GM21447 (cell line): Measurements from ENCODE around the gene NKAIN2.
"Not testable (repeated sequence)": the region's sequence is repeated elsewhere in the genome, so short reads cannot be mapped to it uniquely, and the experiment has no call there.

Experiments
- ATAC-seq: cut with Tn5 transposase; IDR thresholded peaks from one replicate; pipeline ENCODE4 v1.9.1; 2021; ENCODE audit not compliant: unreplicated experiment

The NKAIN2 gene

DNA sequence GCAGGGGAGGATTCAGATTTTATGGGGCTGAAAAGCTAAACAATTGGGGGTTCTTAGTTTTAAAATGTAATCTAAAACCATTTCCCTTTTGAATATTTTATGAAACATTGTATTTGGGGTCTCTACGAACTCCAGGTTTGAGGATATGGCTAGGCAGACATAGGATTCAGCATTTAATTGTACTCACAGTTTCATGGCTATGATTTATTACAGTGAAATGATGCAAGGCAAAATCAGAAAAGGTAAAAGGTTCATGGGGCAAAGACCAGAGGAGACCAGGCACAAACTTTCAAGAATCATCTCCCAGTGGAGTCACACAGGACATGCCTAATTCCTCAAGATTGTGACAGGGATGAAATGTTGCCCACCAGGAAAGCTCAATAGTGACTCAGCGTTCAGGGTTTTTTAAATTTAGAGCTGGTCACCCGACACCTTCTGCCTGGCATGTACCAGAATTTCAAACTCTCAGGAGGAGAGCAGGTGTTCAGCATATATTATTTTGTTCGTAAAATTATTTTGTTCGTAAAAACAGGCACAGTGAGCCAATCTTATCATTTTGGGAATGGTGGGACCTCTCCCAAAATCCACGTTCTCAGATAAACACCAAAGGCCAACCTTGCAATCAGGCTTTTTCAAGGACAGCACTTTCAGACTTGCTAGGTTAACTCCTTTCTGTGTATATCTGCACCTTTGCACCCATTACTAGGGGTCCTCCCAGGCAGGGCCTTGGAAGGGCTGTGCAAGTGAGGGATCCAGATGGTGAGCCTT lies 270.3 kb downstream of the NKAIN2 start:
- no peak for ATAC-seq

DNA sequence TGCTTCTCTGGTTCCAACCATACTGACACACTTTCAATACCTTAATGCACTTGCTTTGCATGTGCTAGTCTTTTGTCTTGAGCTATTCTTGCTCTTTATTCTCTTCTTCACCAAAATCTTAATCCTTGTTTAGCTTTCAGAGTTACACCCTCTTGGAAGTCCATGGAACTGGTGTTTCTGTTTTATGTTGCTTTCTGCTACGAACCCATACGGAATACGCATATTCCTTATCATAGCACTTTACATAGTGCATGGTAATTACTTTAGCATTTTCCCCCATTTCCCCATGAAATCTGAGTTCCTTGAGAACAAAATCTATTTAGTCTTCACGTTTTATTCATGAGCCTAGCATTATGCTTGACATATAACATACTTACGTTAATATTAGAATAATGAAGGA lies 270.9 kb downstream of the NKAIN2 start:
- no peak for ATAC-seq

DNA sequence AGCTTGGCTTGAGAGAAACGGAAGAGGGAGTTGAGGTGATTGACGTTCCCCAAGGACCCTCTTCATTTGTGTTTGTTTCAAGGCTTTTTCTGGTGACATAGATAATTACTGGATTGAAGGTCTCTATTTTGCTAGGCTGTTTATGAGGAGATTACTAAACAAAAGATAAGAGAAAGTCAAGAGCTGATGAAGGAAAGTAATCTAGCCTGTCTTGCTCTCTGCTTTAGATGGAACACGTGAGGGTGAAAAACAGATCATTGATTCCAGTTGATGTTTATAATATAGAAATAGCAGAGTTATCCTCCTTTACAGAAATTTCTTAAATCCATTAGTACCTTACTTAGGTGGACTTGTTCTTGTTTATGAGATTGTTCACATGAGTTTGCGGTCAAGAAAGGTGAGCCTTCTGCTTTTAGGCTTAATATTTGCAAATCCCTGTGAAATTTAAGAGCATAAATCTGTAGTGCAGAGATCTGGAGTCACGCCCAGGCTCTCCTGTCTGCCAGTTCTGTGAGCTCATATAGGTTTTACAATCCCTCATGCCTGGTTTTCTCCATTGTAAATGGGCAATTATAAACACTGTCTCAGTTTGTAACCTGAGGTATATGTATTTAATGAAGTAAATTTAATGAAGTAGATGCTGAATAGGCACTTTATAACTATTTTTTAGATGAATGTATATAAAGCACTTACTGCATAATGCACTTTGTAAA lies 272.8 kb downstream of the NKAIN2 start:
- no peak for ATAC-seq

DNA sequence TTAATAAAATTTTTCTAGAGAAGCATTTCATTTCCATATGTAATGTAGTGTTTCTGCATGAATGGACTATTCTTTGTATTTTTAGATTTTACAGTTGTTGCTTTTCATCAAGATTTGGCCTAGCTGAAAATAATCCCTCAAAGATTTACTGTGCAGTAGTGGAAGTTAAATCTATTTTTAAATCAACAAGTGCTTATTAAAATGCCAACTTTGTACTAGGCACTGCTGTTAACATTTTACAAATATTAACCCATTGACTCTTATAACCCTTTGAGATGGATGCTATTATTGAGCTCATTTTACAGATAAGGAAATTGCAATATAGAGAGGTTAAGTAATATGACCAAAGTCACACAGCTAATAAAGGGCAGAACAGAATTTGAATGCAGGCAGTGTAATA lies 274.5 kb downstream of the NKAIN2 start:
- ATAC-seq, result no peak

DNA sequence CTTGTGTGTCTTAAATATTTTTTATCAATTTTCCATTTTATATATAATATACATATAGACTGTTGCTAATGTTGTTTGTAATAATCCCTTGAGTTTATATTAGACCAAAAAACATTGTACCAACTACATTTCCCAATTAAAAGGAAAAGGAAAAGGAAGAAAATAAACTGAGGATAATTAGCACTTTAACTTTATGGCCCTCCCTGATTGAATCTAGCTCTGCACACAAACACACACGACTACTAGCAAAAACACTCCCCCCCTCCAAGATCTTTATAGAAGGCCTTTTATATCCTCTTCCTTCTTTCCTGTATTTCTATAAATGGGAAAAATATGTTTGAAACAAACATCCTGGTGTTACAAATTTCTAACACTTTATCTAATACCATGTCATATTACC lies 276.8 kb downstream of the NKAIN2 start:
- ATAC-seq, result no peak

DNA sequence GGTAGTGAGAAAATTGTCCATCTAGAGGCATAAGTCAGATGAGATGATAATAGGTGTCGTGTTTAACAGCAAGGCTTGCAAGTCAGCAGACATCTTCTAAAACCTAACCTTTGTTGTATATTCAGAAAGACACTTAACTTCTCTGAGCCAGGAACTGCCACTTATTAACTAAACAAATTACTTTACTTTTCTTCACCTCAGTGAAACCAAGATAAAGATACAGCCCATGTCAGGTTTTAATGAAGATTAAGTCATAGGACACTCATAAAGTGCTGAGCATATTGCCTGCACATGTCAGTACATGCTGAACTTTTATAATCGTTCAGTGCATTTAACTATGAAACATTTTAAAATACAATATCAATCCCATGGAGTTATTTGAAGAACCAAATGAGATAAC lies 286.8 kb downstream of the NKAIN2 start:
- no peak for ATAC-seq

DNA sequence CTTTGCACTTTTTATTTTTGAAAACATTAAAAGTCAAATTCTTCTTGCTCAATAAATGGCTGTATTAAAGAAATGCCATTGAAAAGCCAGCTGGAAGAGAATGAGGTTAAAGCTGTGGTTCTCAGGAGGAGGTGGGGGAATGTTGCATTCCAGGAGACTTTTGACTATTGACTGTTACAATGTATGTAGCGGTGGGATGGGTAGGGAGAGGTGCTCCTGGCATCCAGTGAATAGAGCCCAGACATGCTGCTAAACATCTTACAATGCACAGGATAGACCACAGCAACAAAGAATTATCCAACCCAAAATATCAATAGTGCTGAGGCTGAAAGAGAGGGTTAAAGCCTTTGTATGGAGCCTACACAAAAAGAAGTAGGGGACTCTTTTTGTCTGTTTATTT lies 295.9 kb downstream of the NKAIN2 start:
- ATAC-seq, result no peak

DNA sequence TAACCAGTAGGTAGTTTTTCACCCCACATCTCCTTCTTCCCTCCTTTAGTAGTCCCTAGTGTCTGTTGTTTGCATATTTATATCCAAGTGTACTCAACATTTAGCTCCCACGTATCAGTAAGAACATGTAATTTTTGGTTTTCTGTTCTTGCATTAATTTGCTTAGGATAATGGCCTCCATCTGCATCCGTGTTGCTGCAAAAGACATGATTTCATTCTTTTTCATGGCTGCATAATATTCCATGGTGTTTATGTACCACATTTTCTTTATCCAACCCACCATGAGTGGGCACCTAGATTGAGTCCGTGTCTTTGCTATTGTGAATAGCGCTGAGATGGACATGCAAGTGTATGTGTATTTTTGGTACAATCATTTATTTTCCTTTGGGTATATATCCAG lies 306.8 kb downstream of the NKAIN2 start:
- no peak for ATAC-seq

DNA sequence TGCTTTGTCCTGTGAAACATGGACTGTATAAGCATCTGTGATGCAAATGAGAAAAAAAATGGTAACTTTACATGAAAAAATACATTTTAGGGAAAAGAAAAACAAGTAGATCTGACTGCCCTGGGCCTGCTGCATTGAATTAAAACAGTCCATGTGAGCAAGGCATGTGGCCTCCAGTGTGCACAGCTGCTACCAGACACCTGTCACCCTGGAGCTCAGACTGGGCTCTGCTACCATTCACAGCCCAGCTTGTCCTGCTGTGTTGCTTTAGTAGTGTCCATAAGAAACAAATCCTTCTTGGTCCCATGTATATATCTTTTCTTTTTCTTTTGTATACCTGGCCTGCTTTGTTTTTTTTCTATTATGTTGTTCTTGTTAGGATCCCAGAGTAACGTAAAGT lies 315.9 kb downstream of the NKAIN2 start:
- ATAC-seq, result no peak

DNA sequence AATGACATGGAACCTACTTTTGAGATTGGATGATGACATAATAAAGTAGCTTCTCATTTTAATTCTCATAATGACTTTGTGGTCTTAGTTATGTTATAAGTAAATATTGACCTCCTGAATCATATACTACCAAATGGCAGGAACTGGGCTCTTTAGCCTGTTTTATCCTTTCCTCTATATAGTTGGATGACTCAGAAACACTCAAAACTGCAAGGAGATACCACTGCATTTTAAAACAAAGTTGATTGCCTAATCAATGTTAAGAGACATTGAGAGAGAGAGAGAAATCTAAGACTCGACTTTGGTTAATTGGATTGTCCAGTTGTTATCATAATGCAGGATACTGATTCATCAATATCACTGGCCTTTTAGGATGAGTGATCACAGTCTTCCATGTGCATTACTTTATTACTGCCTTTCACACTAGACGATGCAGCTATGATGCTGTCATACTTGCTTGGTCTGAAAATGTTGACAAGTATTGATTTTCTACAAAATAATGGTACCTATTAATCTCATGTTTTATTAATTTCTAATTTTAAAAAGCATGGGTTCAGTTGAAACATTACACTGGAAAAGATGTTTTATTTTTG lies 320.0 kb downstream of the NKAIN2 start:
- no peak for ATAC-seq

DNA sequence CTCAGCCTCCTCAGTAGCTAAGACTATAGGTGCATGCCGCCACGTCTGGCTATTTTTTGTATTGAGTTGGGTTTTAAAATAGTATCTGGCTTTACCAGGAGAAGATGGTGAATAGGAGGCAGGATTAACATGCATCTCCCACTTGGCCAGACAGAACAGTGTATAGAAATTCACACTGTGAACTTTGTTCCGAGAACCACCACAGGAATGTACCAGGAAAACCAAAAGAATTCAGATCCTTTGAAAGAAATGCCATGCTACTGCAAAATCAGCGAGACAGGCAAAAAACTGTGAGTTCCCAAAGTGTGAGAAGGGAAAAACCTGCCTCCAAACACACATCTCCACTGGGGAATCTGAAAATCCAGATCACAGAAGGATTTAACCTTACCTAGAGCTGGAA lies 327.6 kb downstream of the NKAIN2 start:
- ATAC-seq, result no peak

DNA sequence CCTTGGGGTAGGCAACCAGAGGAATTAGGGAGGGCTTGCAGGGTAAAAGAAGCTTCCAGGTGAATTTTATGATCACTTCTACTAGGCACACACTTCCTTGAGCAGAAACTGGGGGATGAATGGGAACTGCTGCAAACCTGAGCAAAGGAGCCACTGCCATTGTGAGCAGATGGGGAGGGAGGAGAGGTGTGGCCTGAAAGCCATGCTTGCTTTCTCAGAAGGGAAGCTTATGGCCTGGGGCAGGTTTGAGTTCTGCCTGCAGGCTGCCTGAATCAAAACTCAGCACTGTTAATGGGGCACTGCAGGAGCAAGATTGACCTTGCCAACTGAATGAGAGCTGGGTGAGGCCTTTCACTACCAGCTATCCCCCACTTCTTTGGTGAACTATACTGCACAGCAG lies 328.1 kb downstream of the NKAIN2 start:
- no peak for ATAC-seq

DNA sequence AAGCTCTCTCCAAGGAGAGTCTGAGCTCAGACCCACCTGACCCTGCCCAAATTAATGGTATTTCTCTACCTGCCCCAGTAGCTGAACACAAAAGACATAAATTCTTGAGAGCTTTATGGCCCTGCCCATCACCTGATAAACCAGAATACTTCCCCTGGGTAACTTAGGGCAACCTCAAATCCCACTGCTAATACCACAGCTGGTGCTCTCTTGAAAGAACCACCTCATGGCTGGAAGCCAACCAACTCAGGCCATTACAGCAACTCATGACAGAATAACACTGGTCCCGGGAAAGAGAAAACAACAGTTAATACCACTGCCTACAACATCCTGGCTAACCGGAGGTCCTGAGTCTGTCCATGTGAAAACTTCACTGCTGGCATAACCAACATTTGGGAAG lies 328.6 kb downstream of the NKAIN2 start:
- ATAC-seq, result no peak

DNA sequence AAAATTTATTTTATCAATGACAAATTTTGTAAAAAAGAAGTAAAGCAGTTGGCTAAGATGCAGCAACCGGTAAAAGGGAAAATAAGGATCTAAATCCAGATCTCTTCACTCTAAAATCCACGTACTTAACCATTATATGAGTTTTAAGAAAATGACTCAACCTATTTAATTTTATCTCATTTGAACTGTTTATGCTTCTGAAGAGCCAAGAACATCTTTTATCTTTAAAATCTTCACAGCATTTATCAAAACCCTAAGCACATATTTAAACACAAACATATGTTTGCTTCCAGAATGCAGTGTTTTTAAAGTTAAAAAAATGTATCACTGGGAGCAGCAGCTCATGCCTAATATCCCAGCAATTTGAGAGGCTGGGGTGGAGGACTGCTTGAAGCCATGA lies 339.2 kb downstream of the NKAIN2 start:
- no peak for ATAC-seq

DNA sequence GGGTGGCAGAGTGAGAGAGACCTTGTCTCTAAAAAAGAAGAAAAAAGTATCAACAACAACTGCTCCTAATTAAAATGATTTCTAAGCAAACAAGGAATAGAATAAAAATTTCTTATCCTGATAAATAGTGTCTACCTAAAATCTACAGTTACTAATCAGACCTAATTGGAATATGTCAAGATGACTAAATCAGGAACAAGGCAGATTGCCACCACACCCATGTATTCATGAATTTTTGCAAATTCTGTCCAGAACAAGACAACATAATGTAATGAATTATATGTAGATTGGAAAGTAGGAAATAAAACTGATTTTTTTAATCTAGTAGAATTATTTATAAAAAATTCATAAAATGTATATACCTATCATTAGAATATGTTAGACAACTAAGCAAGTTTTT lies 339.8 kb downstream of the NKAIN2 start:
- no peak for ATAC-seq

DNA sequence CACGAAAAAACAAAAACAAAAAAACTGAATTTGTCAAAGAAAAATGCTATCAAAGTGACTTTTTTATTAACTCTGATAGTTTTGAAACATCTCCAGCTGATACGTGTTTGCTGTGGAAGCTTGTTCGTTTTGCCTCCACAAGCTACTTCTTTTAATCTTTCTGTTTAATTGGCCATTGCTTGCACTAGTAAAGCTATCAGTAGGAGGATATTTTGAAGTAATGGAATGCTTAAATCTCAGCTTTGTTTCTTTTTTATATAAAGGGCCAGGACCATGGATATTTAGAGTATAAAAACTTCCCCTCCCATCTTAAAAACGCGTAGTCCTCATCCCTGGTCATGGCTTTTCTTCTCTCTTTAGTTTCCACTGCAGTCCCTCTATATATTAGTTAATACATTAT lies 344.0 kb downstream of the NKAIN2 start:
- ATAC-seq, result no peak

DNA sequence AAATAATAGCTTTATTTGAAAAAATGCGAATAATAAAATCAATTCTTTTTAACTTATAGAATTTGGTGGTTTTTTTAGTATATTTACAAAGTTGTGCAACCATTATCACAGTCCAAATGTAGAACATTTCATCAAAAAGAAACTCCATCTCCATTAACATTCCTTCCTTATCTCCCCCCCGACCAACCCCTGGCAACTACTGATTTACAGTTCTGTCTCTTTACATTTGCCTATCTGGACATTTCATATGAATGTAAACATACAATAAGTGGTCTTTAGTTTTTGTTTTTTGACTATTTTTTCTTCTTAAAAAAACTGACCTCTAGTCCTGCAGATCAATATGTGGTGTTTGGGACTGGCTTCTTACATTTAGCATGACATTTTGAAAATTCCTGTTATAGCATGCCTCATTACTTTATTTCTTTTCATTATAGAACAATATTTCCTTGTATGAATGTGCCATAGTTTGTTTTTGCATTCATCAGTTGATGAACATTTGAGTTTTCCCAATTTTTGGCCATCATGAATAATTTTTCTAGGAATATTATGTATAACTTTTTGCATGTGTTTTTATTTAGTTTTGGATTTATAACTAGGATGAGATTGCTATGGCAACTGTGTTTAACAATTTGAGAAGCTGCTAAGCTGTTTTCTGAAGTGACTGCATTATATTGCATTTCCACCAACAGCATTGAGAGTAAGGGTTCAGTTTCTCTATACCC lies 344.7 kb downstream of the NKAIN2 start:
- no peak for ATAC-seq

DNA sequence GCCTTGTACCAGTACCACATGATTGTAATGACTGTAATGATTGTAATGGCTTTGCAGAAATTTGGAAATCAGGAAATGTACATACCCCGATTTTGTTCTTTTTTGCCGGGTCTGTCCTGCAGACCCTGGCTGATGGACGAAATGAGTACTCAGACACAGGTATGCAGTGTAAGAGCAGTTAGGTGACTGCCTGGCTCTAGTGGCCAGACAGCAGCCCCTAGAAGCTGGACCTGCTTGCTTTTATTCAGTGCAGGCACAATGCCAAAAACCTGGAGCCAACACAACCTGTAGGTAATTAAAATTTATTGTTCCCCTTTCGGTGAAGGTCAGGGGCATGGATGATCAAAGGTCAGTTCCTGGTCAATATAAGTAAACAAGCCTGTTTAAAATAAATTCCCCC lies 346.0 kb downstream of the NKAIN2 start:
- ATAC-seq, result no peak

DNA sequence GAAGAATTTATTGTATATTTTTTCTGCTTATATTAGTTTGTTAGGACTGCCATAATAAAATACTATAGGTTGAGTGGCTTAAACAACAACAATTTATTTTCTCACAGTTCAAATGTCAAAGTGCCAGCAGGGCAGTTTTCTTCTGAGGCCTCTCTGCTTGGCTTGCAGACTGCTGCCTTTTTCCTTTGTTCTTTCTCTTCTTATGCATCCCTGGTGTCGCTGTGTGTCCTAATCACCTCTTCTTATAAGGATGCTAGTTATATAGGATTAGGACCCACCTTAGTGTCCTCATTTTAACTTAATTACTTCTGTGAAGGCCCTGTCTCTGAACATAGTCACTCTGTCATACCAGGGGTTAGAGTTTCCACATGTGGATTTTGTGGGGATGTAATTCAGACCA lies 354.4 kb downstream of the NKAIN2 start:
- ATAC-seq, result no peak

DNA sequence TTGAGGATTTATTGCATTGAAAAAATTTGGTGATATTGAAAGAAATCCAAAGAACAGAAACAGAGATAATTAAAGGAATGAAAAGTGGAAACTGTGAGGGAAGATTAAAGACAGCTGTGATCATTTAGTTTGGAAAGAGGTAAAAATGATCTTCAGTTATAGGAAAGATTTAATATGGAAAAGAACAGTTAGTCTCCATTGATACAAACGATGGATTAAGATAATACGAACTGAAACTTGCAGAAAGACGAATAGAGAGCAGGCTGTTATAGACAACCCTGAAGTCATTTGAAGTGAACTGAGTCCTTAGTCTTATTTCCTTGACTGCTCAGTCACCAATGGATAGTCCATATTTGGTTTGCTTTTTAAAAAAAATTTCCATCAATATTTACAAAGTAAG lies 360.0 kb downstream of the NKAIN2 start:
- no peak for ATAC-seq

DNA sequence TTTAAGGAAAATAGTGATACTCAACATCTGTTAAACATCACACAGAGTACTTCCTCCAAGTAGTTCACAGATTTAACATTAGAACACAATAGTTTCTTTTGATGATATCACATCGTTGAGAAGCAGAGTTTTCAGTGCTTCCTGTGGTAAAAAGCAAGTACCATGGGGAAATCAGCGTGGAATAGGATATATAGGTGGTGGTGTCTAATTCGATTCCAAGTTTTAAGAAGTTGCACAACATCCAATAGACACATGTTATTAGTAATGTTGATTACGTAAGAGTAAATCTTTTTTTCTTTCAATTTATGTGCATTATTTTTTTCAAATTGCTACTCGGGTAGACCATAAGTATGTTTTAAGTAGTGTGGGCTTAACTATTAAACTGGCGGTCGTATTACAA lies 360.7 kb downstream of the NKAIN2 start:
- ATAC-seq, result no peak

DNA sequence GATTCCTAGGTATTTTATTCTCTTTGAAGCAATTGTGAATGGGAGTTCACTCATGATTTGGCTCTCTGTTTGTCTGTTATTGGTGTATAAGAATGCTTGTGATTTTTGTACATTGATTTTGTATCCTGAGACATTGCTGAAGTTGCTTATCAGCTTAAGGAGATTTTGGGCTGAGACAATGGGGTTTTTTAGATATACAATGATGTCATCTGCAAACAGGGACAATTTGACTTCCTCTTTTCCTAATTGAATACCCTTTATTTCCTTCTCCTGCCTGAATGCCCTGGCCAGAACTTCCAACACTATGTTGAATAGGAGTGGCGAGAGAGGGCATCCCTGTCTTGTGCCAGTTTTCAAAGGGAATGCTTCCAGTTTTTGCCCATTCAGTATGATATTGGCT lies 363.6 kb downstream of the NKAIN2 start:
- not testable (repeated sequence) for ATAC-seq
